ENCODE measurements around the gene MCCC2. TPM values are rescaled to one million over a fixed set of nuclear protein-coding genes. Genes with fewer than 3 reads are reported as not detected.

MCCC2 gene
- total RNA-seq, 6 experiments from 2014 or later: 70.4 to 92.7 (median 81.0) TPM

GRCh38 chr5:71679714-71680113 lies 92.6 kb downstream of the MCCC2 start:
- intact Hi-C loops (cut with DNase I): no loop called here
- Histone ChIP-seq H3K9me3 (no peaks in the 10 kb centered on the region), H3K36me3 (no peaks in the 10 kb centered on the region), H3K27me3 (no peaks in the 10 kb centered on the region), H3K4me3 (no peak overlapping the region), H3K4me1 (no peaks in the 10 kb centered on the region), H3K27ac (no peak overlapping the region)
- TF ChIP-seq CTCF (IDR thresholded peaks at IDR 0.05) (no peak), POLR2A (IDR thresholded peaks at IDR 0.05) (no peak)
- ATAC-seq (no peak), DNase-seq (no peak)
- WGBS (ENCODE audit: insufficient coverage, low coverage, low lambda C conversion rate, missing lambda C conversion rate): 49% methylated on average over 5 of the region's 5 CpGs

- no peaks in the 10 kb centered on the region for H3K9me3 ChIP-seq
- no peaks in the 10 kb centered on the region for H3K4me1 ChIP-seq
- no peak overlapping the region for H3K4me3 ChIP-seq
- ATAC-seq: no peak
- no peak for DNase-seq
- WGBS (ENCODE audit: insufficient coverage, low coverage, low lambda C conversion rate, missing lambda C conversion rate): 62% methylated on average over 2 of the region's 2 CpGs
- H3K36me3 ChIP-seq: no peaks in the 10 kb centered on the region
- no peak overlapping the region for H3K27ac ChIP-seq
- no peaks in the 10 kb centered on the region for H3K27me3 ChIP-seq
- TF ChIP-seq POLR2A (IDR thresholded peaks at IDR 0.05): no peak
- no peak for TF ChIP-seq CTCF (IDR thresholded peaks at IDR 0.05)
- intact Hi-C loops (cut with DNase I): no loop called here
Measured at GRCh38 chr5:71680510-71680909, 93.4 kb downstream of the MCCC2 start.

- no peak for ATAC-seq
- TF ChIP-seq CTCF (IDR thresholded peaks at IDR 0.05): no peak
- no peak for TF ChIP-seq POLR2A (IDR thresholded peaks at IDR 0.05)
Measured at GRCh38 chr5:71681296-71681695, 94.2 kb downstream of the MCCC2 start.

GRCh38 chr5:71684309-71684708 lies 97.2 kb downstream of the MCCC2 start:
- Histone ChIP-seq H3K9me3 (no peaks in the 10 kb centered on the region), H3K27me3 (no peaks in the 10 kb centered on the region), H3K27ac (no peak overlapping the region), H3K4me3 (no peak overlapping the region), H3K4me1 (no peaks in the 10 kb centered on the region), H3K36me3 (no peaks in the 10 kb centered on the region)
- no peak for DNase-seq
- WGBS (ENCODE audit: insufficient coverage, low coverage, low lambda C conversion rate, missing lambda C conversion rate): 60% methylated on average over 1 of the region's 2 CpGs
- ATAC-seq: no peak
- intact Hi-C loops (cut with DNase I): no loop called here
- no peak for TF ChIP-seq POLR2A (IDR thresholded peaks at IDR 0.05)
- no peak for TF ChIP-seq CTCF (IDR thresholded peaks at IDR 0.05)

More at GRCh38 chr5:71681296-71681695, 94.2 kb downstream of the MCCC2 start:
- H3K36me3 ChIP-seq: no peaks in the 10 kb centered on the region
- intact Hi-C loops (cut with DNase I): no loop called here
- H3K4me3 ChIP-seq: no peak overlapping the region
- 35% methylated on average over 3 of the region's 3 CpGs for WGBS (ENCODE audit: insufficient coverage, low coverage, low lambda C conversion rate, missing lambda C conversion rate)
- H3K4me1 ChIP-seq: no peaks in the 10 kb centered on the region
- no peaks in the 10 kb centered on the region for H3K27me3 ChIP-seq
- H3K27ac ChIP-seq: no peak overlapping the region
- no peaks in the 10 kb centered on the region for H3K9me3 ChIP-seq
- no peak for DNase-seq
